Memory B cell (primary cell): ENCODE data around the gene FBXL5.

Experiments used
- ATAC-seq: fragments of 150-1000 bp; cut with Tn5 transposase; 2 replicates; pipeline ENCODE4 v1.10.0; 2021; ENCODE audit warnings: low read depth, mild to moderate bottlenecking, moderate library complexity
- DNase-seq, 2 donors: peaks; one replicate each; pipeline ENCODE4 v3.0.0; 2022; ENCODE audit warnings: low spot score in 2 of 2
- H3K27ac Mint-ChIP-seq: one replicate; pipeline ENCODE4 v1.8.0; 2022; ENCODE audit warnings: mild to moderate bottlenecking, moderate library complexity, mixed read lengths
- H3K27me3 Mint-ChIP-seq: one replicate; pipeline ENCODE4 v1.8.0; 2022; ENCODE audit warnings: mixed read lengths
- H3K36me3 Mint-ChIP-seq: one replicate; pipeline ENCODE4 v1.8.0; 2022; ENCODE audit warnings: mild to moderate bottlenecking, mixed read lengths
- H3K4me1 Mint-ChIP-seq: one replicate; pipeline ENCODE4 v1.8.0; 2022; ENCODE audit warnings: mixed read lengths
- H3K4me3 Mint-ChIP-seq: one replicate; pipeline ENCODE4 v1.8.0; 2022; ENCODE audit warnings: mild to moderate bottlenecking, moderate library complexity, mixed read lengths
- H3K9me3 Mint-ChIP-seq: one replicate; pipeline ENCODE4 v1.8.0; 2022; ENCODE audit warnings: mixed read lengths

Gene FBXL5

GRCh38 chr4:15668566-15669435 lies 13.6 kb upstream of the FBXL5 start:
- no peaks in the 10 kb centered on the region for H3K4me1 Mint-ChIP-seq
- H3K27ac Mint-ChIP-seq = no peak overlapping the region
- no peak for DNase-seq
- H3K36me3 Mint-ChIP-seq = no peaks in the 10 kb centered on the region
- no peaks in the 10 kb centered on the region for H3K27me3 Mint-ChIP-seq
- no peak for ATAC-seq
- no peaks in the 10 kb centered on the region for H3K9me3 Mint-ChIP-seq
- H3K4me3 Mint-ChIP-seq = no peak overlapping the region

DNA sequence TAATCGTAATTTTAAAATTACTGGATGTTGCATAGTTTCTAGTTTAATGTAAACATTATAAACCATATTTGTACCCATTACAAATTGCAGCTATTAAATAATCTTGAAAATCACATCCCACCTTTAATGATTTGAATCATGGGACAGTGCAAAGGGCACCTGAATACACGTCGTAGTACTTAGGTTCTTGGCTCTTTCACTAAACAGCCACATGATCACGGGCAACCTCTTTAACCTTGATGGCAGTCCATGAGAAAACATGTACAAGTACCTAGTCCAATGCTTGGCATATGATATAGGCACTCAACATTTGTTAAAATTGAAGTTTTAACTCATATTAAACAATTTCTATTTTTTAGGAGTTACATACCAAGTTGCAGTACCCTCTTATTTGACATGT lies 11.8 kb upstream of the FBXL5 start:
- H3K9me3 Mint-ChIP-seq = no peaks in the 10 kb centered on the region
- H3K36me3 Mint-ChIP-seq = no peaks in the 10 kb centered on the region
- H3K27ac Mint-ChIP-seq = no peak overlapping the region
- H3K4me1 Mint-ChIP-seq = no peaks in the 10 kb centered on the region
- H3K27me3 Mint-ChIP-seq = no peaks in the 10 kb centered on the region
- no peak overlapping the region for H3K4me3 Mint-ChIP-seq
- DNase-seq (no peak), ATAC-seq (no peak)

DNA sequence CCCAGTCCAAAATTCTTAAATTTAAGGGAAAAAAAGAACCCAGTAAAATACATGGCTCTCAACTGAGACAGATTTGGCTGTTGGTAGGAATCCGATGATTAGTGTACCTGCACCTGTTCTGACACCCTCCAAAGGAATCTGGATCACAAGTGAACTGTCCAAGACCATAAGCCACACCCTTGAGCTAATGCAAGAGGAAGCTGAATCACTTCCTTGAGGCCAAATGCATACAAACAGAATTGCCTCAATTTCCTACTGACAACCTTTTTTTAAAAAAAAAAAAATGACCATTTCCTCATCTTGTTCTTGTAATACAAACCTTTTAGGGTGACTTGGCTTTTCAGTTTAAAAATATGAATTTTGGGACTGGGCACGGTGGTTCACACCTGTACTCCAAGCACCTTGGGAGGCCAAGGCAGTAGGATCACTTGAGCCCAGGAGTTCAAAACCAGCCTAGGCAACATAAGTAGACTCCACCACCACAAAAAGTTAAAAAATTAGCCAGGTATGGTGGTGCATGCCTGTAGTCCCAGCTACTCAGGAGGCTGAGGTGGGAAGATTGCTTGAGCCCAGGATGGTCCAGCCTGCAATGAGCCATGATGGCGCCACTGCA lies 10.7 kb upstream of the FBXL5 start:
- Mint-ChIP-seq H3K27ac (no peak overlapping the region), H3K4me3 (no peak overlapping the region), H3K36me3 (no peaks in the 10 kb centered on the region), H3K9me3 (no peaks in the 10 kb centered on the region), H3K27me3 (no peaks in the 10 kb centered on the region), H3K4me1 (no peaks in the 10 kb centered on the region)
- ATAC-seq (no peak), DNase-seq (no peak)

- Mint-ChIP-seq H3K36me3 (no peaks in the 10 kb centered on the region), H3K27ac (no peak overlapping the region), H3K4me1 (peaks cover 2% of the 10 kb centered on the region), H3K4me3 (no peak overlapping the region), H3K9me3 (no peaks in the 10 kb centered on the region), H3K27me3 (no peaks in the 10 kb centered on the region)
- ATAC-seq (no peak), DNase-seq (no peak)
Observed at GRCh38 chr4:15659768-15660570, 4.8 kb upstream of the FBXL5 start.

- Mint-ChIP-seq H3K27ac (no peak overlapping the region), H3K36me3 (no peaks in the 10 kb centered on the region), H3K4me1 (peaks cover 4% of the 10 kb centered on the region), H3K4me3 (no peak overlapping the region), H3K27me3 (no peaks in the 10 kb centered on the region), H3K9me3 (no peaks in the 10 kb centered on the region)
- no peak for ATAC-seq
- no peak for DNase-seq
Observed at GRCh38 chr4:15658781-15659180, 3.6 kb upstream of the FBXL5 start.

DNA sequence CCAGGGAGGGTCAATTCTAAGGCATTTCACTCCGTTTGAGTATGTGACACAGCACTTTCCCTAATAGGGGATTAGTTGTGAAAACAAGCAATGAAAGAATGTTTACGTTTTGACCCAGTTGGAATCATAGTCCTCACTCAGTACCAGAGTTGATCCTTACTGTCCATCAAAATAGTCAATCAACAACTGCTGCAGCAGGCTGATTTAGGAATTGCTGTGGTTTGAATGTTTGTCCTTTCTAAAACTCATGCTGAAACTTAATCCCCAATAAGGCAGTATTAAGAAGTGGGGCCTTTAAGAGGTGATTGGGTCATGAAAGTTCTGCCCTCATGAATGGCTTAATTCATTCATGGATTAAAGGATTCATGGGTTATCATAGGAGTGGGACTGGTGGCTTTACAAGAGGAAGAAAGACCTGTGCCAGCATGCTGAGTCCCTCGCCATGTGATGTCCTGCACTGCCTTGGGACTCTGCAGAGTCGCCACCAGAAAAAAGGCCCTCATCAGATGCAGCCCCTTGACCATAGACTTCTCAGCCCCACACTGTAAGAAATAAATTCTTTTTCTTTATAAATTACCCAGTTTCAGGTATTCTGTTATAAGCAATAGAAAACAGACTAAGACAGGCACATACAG lies 3.1 kb upstream of the FBXL5 start:
- Mint-ChIP-seq H3K36me3 (no peaks in the 10 kb centered on the region), H3K4me3 (no peak overlapping the region), H3K4me1 (peaks cover 9% of the 10 kb centered on the region), H3K27ac (no peak overlapping the region), H3K9me3 (no peaks in the 10 kb centered on the region), H3K27me3 (no peaks in the 10 kb centered on the region)
- DNase-seq = no peak
- no peak for ATAC-seq

GRCh38 chr4:15657366-15657765 lies 2.2 kb upstream of the FBXL5 start:
- no peak overlapping the region for H3K27ac Mint-ChIP-seq
- no peaks in the 10 kb centered on the region for H3K27me3 Mint-ChIP-seq
- H3K9me3 Mint-ChIP-seq = no peaks in the 10 kb centered on the region
- DNase-seq (no peak), ATAC-seq (no peak)
- no peak overlapping the region for H3K4me3 Mint-ChIP-seq
- H3K36me3 Mint-ChIP-seq = no peaks in the 10 kb centered on the region
- peaks cover 9% of the 10 kb centered on the region for H3K4me1 Mint-ChIP-seq

DNA sequence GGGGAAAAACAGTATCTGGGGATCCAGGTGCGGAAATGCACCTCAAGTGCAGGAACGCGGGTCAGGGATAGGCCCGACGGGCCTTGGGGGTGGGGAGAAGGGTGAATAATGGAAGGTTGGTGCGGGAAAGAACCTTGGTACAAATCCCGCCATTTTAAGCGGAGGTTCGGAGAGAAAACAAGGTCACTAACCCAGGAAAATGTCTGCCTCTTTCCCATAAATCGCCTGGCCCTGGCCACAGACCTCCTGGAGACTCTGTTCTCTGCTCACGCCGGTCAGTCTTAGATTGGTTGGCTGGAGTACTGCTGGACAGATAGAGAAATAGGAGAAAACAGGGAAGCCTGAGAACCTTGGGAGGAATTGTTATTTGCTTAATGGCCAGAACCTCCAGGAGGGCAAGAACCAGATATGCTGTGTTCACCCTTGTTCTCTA lies 897 bp upstream of the FBXL5 start:
- peak overlapping the region; percentile 96 for H3K4me3 Mint-ChIP-seq
- H3K27me3 Mint-ChIP-seq = no peaks in the 10 kb centered on the region

GRCh38 chr4:15654593-15655222 lies 449 bp downstream of the FBXL5 start:
- ATAC-seq (peak; percentile 65), DNase-seq (no peak)
- Mint-ChIP-seq H3K4me3 (peak overlapping the region; percentile 96), H3K36me3 (no peaks in the 10 kb centered on the region), H3K27me3 (no peaks in the 10 kb centered on the region), H3K4me1 (peaks cover 22% of the 10 kb centered on the region), H3K9me3 (no peaks in the 10 kb centered on the region), H3K27ac (peak overlapping the region; percentile 95)

More for the DNA sequence above, 897 bp upstream of the FBXL5 start:
- Mint-ChIP-seq H3K27ac (peak overlapping the region; percentile 95), H3K36me3 (no peaks in the 10 kb centered on the region), H3K9me3 (no peaks in the 10 kb centered on the region), H3K4me1 (peaks cover 13% of the 10 kb centered on the region)
- DNase-seq = no peak
- ATAC-seq = no peak

DNA sequence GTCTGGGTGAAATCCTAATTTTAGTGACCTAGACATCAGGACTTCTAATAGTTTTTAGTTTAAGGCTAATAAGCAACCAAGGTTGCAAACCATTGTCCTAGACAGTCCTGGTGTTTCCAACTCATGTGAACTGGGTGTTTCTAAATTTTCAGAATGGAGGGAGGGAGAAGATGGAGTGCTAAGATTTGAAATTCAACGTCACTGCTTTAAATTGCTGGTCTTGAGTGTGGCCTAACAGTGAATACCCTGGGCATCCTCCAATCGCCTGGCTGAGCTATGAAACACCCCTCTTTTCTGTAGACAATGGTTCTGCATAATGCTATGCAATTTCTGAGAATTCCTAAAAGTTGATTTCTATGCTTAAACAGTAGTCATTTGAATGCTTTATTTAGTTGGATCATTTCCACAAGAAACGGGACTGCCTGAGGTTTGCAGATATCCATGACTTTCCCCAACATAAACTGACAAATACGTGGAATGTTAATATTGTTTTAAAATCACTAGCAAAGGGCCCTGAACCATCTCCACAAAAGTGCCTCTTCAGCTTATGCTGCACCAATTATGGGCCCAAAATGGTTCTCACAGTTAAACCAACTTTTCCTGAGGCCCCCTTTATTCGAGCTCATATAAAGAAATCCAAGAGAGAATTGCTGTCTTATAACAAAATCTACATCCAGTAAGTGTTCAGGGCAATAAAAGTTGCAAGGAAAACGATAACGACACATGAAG lies 1.1 kb downstream of the FBXL5 start:
- no peaks in the 10 kb centered on the region for H3K9me3 Mint-ChIP-seq
- H3K27ac Mint-ChIP-seq = peak overlapping the region; percentile 95
- H3K27me3 Mint-ChIP-seq = no peaks in the 10 kb centered on the region
- H3K4me3 Mint-ChIP-seq = peak overlapping the region; percentile 93
- H3K4me1 Mint-ChIP-seq = peaks cover 22% of the 10 kb centered on the region
- ATAC-seq (no peak), DNase-seq (no peak)
- H3K36me3 Mint-ChIP-seq = no peaks in the 10 kb centered on the region

DNA sequence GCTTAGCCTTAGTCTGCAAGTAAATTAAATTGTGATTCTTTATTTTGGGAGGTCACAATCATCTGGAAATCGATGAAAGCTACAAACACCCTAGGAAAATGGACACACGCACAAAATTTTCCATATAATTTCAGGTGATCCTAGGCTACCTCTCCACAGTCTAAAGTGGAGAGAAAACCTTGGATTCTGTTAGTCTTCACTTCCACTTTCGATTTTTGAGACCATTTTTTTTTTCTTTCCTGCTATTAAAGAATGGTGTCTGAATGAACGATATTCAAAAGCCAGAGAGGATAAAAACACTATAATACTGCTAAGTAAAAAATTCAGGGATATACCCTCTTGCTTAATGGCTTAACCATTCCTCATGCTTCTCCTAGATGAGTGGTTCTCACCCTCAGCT lies 1.7 kb downstream of the FBXL5 start:
- DNase-seq (no peak), ATAC-seq (no peak)
- Mint-ChIP-seq H3K27me3 (no peaks in the 10 kb centered on the region), H3K4me1 (peaks cover 25% of the 10 kb centered on the region), H3K9me3 (no peaks in the 10 kb centered on the region), H3K4me3 (peak overlapping the region; percentile 93), H3K36me3 (peaks cover 2% of the 10 kb centered on the region), H3K27ac (peak overlapping the region; percentile 95)

GRCh38 chr4:15652841-15653240 lies 2.3 kb downstream of the FBXL5 start:
- Mint-ChIP-seq H3K4me1 (peaks cover 25% of the 10 kb centered on the region), H3K27me3 (no peaks in the 10 kb centered on the region), H3K27ac (no peak overlapping the region), H3K9me3 (no peaks in the 10 kb centered on the region), H3K36me3 (peaks cover 2% of the 10 kb centered on the region), H3K4me3 (no peak overlapping the region)
- DNase-seq = no peak
- ATAC-seq = no peak

DNA sequence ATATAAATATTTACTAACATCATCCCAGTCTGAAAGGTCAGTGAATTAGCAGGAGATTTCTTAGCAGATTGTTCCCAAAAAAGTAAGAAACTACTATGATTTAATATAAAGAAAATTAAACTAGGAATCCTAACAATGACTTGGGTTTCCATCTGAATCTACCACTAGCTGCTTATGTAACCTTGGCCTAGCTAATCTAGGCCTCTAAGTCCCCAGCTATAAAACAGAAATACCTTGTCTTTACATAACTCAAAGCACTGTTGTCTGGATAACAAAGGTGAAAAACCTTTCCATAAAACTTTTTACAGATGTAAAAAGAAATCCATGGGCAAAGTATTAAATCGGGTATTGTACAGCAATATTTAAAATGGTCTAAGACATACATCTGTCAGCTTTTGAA lies 3.0 kb downstream of the FBXL5 start:
- Mint-ChIP-seq H3K27me3 (no peaks in the 10 kb centered on the region), H3K9me3 (no peaks in the 10 kb centered on the region), H3K4me3 (no peak overlapping the region), H3K4me1 (peaks cover 27% of the 10 kb centered on the region), H3K36me3 (peaks cover 2% of the 10 kb centered on the region), H3K27ac (no peak overlapping the region)
- no peak for ATAC-seq
- DNase-seq = no peak
